ENCODE measurements around the gene RPUSD1.
"Not testable (repeated sequence)": the region's sequence is repeated elsewhere in the genome, so short reads cannot be mapped to it uniquely, and the experiment has no call there.

Gene RPUSD1

DNA sequence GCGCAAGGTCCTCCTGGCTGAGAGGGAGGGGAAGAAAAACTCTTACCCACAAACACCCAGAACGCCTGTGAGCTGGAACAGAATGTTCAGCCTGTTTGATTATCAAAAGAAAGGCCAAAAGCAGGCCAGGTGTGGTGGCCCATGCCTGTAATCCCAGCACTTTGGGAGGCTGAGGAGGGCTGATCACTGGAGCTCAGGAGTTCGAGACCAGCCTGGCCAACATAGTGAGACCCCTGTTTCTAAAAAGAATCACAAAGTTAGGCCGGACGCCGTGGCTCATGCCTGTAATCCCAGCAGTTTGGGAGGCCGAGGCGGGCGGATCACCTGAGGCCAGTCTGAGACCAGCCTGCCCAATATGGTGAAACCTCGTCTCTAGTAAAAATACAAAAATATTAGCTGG, 11.9 kb downstream of the RPUSD1 start:
- DNase-seq; in situ Hi-C loops (cut with HindIII; ENCODE audit: low pct_ligation_motif_present, low pct_unique_long_range_greater_than_20kb, low sequenced_read_pairs): not testable (repeated sequence)

- in situ Hi-C loops (cut with HindIII; ENCODE audit: low pct_ligation_motif_present, low pct_unique_long_range_greater_than_20kb, low sequenced_read_pairs) = no loop called here
- DNase-seq = no peak
These were observed 12.9 kb downstream of the RPUSD1 start for GRCh38 chr16:775236-775796.

GRCh38 chr16:774086-775001, 13.8 kb downstream of the RPUSD1 start:
- no peak for DNase-seq
- in situ Hi-C loops (cut with HindIII; ENCODE audit: low pct_ligation_motif_present, low pct_unique_long_range_greater_than_20kb, low sequenced_read_pairs) = no loop called here

DNA sequence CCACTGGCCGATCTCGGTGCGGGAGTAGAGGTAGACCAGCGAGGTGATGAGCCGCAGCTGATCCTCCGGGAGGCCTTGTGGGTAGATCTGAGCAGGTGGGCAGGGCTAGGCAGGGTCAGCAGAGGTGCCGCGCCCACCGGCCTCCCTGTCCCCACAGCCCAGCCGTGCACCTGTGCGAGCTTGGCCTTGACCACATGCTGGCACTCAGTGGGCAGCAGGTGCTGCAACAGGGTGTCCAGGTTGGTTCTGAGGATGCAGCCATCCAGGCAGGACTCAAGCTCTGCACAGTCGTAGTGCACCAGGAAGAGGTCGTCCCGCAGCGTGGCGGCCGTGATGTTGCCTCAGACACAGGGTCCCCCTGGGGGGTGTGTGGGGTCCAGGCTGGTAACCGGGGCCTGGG, 15.2 kb downstream of the RPUSD1 start:
- DNase-seq = no peak
- in situ Hi-C loops (cut with HindIII; ENCODE audit: low pct_ligation_motif_present, low pct_unique_long_range_greater_than_20kb, low sequenced_read_pairs) = no loop called here

DNA sequence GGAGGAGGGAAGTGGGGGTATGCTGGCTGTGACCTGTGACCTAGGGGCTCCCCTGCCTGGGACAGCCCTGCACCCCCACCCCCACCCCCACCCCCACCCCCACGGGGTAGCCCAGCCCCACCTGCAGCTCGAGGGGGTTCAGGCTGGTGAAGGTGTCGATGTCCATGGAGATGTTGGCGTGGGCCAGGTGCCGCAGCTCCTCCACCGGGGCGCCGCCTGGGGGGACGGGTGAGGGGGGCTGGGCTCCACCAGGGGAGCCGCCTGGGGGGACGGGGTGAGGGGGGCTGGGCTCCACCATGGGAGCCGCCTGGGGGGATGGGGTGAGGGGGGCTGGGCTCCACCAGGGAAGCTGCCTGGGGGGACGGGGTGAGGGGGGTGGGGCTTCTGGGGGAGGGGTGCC, 17.8 kb downstream of the RPUSD1 start:
- in situ Hi-C loops (cut with HindIII; ENCODE audit: low pct_ligation_motif_present, low pct_unique_long_range_greater_than_20kb, low sequenced_read_pairs) = no loop called here
- no peak for DNase-seq

- in situ Hi-C loops (cut with HindIII; ENCODE audit: low pct_ligation_motif_present, low pct_unique_long_range_greater_than_20kb, low sequenced_read_pairs) = no loop called here
- DNase-seq = no peak
These were observed 18.2 kb downstream of the RPUSD1 start for GRCh38 chr16:769934-770333.

GRCh38 chr16:769184-769784, 18.9 kb downstream of the RPUSD1 start:
- in situ Hi-C loops (cut with HindIII; ENCODE audit: low pct_ligation_motif_present, low pct_unique_long_range_greater_than_20kb, low sequenced_read_pairs) = no loop called here

GRCh38 chr16:768428-768827, 19.8 kb downstream of the RPUSD1 start:
- no peak for DNase-seq
- in situ Hi-C loops (cut with HindIII; ENCODE audit: low pct_ligation_motif_present, low pct_unique_long_range_greater_than_20kb, low sequenced_read_pairs) = no loop called here

More at GRCh38 chr16:769184-769784, 18.9 kb downstream of the RPUSD1 start:
- no peak for DNase-seq

DNA sequence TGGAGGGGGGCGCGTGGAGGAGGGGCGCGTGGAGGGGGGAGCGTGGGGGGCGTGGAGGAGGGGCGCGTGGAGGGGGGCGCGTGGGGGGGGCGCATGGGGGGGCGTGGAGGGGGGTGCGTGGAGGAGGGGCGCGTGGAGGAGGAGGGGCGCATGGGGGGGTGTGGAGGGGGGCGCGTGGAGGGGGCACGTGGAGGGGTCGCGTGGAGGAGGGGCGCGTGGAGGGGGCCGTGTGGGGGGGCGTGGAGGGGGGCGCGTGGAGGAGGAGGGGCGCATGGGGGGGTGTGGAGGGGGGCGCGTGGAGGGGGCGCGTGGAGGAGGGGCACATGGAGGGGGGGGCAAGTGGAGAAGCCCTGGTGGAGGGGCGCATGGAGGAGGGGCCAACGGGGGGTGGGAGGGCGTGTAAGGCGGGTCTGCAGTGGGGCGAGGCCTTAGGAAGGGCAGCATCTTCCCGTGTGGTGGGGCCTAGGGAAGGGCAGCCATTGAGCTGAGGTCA, 20.4 kb downstream of the RPUSD1 start:
- in situ Hi-C loops (cut with HindIII; ENCODE audit: low pct_ligation_motif_present, low pct_unique_long_range_greater_than_20kb, low sequenced_read_pairs) = no loop called here
- DNase-seq = no peak

GRCh38 chr16:766820-767640, 21.2 kb downstream of the RPUSD1 start:
- in situ Hi-C loops (cut with HindIII; ENCODE audit: low pct_ligation_motif_present, low pct_unique_long_range_greater_than_20kb, low sequenced_read_pairs) = no loop called here
- DNase-seq = no peak

DNA sequence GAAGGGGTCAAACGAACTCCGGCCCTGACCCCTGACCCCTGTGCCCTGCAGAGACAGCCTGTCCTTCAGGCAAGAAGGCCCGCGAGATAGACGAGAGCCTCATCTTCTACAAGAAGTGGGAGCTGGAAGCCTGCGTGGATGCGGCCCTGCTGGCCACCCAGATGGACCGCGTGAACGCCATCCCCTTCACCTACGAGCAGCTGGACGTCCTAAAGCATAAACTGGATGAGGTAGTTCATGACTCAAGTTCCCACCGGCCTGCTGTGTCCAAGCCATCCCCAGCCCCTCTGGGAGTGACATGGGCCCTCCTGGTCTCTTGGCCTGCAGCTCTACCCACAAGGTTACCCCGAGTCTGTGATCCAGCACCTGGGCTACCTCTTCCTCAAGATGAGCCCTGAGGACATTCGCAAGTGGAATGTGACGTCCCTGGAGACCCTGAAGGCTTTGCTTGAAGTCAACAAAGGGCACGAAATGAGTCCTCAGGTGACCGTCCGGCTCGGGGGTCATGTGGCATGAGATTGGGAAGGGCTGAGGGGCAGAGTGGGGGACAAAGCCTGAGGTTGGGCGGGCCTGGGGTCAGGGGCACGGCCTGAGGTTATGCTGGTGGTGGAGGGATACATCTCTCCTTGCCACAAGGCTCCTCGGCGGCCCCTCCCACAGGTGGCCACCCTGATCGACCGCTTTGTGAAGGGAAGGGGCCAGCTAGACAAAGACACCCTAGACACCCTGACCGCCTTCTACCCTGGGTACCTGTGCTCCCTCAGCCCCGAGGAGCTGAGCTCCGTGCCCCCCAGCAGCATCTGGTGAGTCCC, 22.0 kb downstream of the RPUSD1 start:
- DNase-seq = no peak
- in situ Hi-C loops (cut with HindIII; ENCODE audit: low pct_ligation_motif_present, low pct_unique_long_range_greater_than_20kb, low sequenced_read_pairs) = no loop called here

- no peak for DNase-seq
- in situ Hi-C loops (cut with HindIII; ENCODE audit: low pct_ligation_motif_present, low pct_unique_long_range_greater_than_20kb, low sequenced_read_pairs) = no loop called here
These were observed 22.7 kb downstream of the RPUSD1 start for GRCh38 chr16:765488-765865.

DNA sequence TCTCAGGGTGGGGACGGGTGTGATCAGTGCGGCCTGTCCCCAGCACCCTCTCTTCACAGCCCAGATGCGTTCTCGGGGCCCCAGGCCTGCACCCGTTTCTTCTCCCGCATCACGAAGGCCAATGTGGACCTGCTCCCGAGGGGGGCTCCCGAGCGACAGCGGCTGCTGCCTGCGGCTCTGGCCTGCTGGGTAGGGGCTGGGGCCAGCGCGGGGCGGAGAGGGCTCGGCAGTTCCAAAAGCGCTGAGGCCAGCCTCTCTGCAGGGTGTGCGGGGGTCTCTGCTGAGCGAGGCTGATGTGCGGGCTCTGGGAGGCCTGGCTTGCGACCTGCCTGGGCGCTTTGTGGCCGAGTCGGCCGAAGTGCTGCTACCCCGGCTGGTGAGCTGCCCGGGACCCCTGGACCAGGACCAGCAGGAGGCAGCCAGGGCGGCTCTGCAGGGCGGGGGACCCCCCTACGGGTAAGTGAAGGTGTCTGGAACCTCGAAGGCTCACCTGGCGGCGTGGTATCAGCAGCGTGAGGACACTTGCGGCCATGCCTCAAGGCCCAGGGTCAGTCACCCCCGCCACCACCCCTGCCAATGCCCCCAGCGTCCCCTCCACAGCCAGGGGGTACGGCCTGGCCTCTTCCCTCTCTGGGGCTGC, 23.2 kb downstream of the RPUSD1 start:
- in situ Hi-C loops (cut with HindIII; ENCODE audit: low pct_ligation_motif_present, low pct_unique_long_range_greater_than_20kb, low sequenced_read_pairs) = no loop called here
- DNase-seq = no peak

DNA sequence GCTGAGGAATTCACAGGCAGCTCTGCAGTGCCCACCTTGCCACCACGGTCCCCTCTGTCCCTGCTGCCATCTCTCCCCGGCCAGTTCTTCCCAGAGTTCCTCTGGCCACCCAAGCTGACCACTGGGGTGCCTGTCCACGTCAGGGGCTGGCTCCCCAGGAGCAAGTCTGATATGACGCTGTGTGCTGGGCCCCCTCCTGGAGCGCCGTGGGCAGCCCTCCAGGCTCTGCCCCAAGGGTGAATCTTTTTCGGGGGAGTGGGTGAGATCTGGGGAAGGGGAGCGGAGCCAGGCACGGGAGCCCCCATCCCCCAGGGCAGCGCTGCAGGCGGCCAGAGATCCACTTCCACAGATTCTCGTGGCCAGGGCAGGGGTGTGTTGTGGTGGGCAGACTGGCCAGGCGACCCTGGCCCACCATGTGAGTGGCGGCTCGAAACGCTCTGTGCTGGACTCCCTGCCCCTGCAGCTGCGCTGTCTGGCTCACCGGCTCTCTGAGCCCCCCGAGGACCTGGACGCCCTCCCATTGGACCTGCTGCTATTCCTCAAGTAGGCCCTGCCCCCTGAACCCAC, 23.9 kb downstream of the RPUSD1 start:
- in situ Hi-C loops (cut with HindIII; ENCODE audit: low pct_ligation_motif_present, low pct_unique_long_range_greater_than_20kb, low sequenced_read_pairs) = no loop called here
- no peak for DNase-seq

GRCh38 chr16:763369-764183, 24.6 kb downstream of the RPUSD1 start:
- no peak for DNase-seq
- in situ Hi-C loops (cut with HindIII; ENCODE audit: low pct_ligation_motif_present, low pct_unique_long_range_greater_than_20kb, low sequenced_read_pairs) = no loop called here

DNA sequence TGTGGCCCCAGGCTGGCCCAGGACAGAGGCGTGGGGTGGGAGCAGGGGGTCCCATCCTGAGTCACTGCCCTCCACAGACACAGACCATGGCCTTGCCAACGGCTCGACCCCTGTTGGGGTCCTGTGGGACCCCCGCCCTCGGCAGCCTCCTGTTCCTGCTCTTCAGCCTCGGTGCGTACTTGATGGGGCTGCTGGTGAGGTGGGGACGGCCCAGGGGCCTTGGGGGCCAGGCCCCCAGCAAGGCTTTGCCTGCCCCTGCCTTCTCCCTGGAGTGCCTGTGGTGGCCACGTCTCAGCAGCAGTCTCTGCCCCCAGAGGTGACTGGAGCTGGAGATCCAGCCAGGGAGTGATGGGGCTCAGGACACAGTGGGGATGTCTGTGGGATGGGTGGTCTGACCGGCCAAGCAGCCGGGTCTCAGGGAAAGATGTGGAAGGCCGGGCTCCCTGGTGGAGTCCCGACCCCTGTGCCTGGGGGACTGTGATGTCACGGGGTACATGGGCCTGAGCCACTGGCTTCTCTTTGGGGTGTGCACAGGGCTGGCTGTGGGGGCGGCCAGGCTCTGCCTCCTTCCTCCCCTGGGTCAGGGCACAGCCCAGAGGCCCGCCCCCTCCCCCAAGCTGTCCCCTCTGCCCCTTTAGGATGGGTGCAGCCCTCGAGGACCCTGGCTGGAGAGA, 25.4 kb downstream of the RPUSD1 start:
- in situ Hi-C loops (cut with HindIII; ENCODE audit: low pct_ligation_motif_present, low pct_unique_long_range_greater_than_20kb, low sequenced_read_pairs) = no loop called here
- DNase-seq = no peak

Measured in ACHN (cell line).